B cell (primary cell): Measurements from ENCODE around the gene MGMT.

Experiments used
- EZH2 ChIP-seq: IDR thresholded peaks from 2 replicates; pipeline ENCODE4 v1.6.1; 2012; ENCODE audit warnings: borderline replicate concordance, low read depth, mild to moderate bottlenecking, moderate library complexity, low read length; ENCODE audit not compliant: insufficient read depth, poor library complexity, severe bottlenecking
- TF ChIP-seq, protein P1 (sequence below): fragments of 200-600 bp; IDR thresholded peaks from one replicate; pipeline ENCODE4 v1.8.0; 2022; ENCODE audit warnings: antibody characterized with exemption, mild to moderate bottlenecking

DNA sequence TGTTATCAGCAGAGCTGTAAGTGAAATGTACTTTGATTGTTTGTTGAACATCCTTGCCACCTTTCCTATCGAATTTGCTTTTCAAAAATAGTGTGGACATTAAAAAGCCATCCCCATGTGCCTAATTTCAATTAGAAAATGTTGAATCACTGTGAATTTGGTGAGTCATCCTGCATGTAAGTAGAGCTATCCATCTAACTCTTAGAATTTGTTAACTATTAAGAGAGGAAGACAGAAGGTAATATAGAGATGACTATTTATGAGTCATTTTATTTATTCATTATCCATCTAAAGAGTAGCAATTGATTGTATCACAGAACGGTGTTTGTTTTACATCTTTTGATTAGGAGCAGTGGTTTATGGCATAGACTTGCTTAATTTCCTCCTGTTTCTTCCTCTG lies 154.7 kb downstream of the MGMT start:
- TF ChIP-seq, protein P1, sequence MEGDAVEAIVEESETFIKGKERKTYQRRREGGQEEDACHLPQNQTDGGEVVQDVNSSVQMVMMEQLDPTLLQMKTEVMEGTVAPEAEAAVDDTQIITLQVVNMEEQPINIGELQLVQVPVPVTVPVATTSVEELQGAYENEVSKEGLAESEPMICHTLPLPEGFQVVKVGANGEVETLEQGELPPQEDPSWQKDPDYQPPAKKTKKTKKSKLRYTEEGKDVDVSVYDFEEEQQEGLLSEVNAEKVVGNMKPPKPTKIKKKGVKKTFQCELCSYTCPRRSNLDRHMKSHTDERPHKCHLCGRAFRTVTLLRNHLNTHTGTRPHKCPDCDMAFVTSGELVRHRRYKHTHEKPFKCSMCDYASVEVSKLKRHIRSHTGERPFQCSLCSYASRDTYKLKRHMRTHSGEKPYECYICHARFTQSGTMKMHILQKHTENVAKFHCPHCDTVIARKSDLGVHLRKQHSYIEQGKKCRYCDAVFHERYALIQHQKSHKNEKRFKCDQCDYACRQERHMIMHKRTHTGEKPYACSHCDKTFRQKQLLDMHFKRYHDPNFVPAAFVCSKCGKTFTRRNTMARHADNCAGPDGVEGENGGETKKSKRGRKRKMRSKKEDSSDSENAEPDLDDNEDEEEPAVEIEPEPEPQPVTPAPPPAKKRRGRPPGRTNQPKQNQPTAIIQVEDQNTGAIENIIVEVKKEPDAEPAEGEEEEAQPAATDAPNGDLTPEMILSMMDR, result no peak
- no peak for TF ChIP-seq EZH2
